HUDEP-2 (cell line): Measurements from ENCODE around the gene ANO2.
A peak's percentile ranks its signal among the peaks of the same experiment; 100 is the strongest.

Experiments
- DNase-seq, 76 experiments: peaks; one replicate each; lab custom pipeline; 2025; ENCODE audit not compliant: unreplicated experiment in 76 of 76; lab: John Stamatoyannopoulos, UW

Gene ANO2

GRCh38 chr12:5737778-5738177 lies 207.3 kb downstream of the ANO2 start:
- no peak for DNase-seq

- no peak for DNase-seq
Measured at GRCh38 chr12:5736527-5736926, 208.5 kb downstream of the ANO2 start.

GRCh38 chr12:5736016-5736415 lies 209.0 kb downstream of the ANO2 start:
- no peak for DNase-seq

- no peak for DNase-seq
Measured at GRCh38 chr12:5733916-5734315, 211.1 kb downstream of the ANO2 start.

GRCh38 chr12:5733136-5733755 lies 211.8 kb downstream of the ANO2 start:
- no peak for DNase-seq

GRCh38 chr12:5730962-5731361 lies 214.1 kb downstream of the ANO2 start:
- no peak for DNase-seq

- peak in 37 of 76 experiments; percentile 1 to 54 (median 16) for DNase-seq
Measured at GRCh38 chr12:5723711-5724252, 221.3 kb downstream of the ANO2 start.

GRCh38 chr12:5723071-5723470 lies 222.0 kb downstream of the ANO2 start:
- DNase-seq: no peak

- DNase-seq: no peak
Measured at GRCh38 chr12:5720381-5721005, 224.6 kb downstream of the ANO2 start.

GRCh38 chr12:5718680-5719079 lies 226.4 kb downstream of the ANO2 start:
- no peak for DNase-seq

GRCh38 chr12:5718073-5718472 lies 227.0 kb downstream of the ANO2 start:
- no peak for DNase-seq

- no peak for DNase-seq
Measured at GRCh38 chr12:5716976-5717375, 228.1 kb downstream of the ANO2 start.

- no peak for DNase-seq
Measured at GRCh38 chr12:5716201-5716600, 228.9 kb downstream of the ANO2 start.

- DNase-seq: no peak
Measured at GRCh38 chr12:5715021-5715420, 230.0 kb downstream of the ANO2 start.

GRCh38 chr12:5713599-5714081 lies 231.4 kb downstream of the ANO2 start:
- DNase-seq: no peak

- no peak for DNase-seq
Measured at GRCh38 chr12:5710260-5710878, 234.7 kb downstream of the ANO2 start.

- DNase-seq: no peak
Measured at GRCh38 chr12:5708371-5708770, 236.7 kb downstream of the ANO2 start.

GRCh38 chr12:5706247-5706646 lies 238.8 kb downstream of the ANO2 start:
- no peak for DNase-seq

GRCh38 chr12:5705791-5706190 lies 239.3 kb downstream of the ANO2 start:
- no peak for DNase-seq

GRCh38 chr12:5694759-5695409 lies 250.2 kb downstream of the ANO2 start:
- DNase-seq: no peak

GRCh38 chr12:5692850-5693249 lies 252.2 kb downstream of the ANO2 start:
- DNase-seq: no peak
